ENCODE data around the gene PYGM.

Gene PYGM

GRCh38 chr11:64753019-64753379, 6.8 kb downstream of the PYGM start:
- TF ChIP-seq, protein P1, sequence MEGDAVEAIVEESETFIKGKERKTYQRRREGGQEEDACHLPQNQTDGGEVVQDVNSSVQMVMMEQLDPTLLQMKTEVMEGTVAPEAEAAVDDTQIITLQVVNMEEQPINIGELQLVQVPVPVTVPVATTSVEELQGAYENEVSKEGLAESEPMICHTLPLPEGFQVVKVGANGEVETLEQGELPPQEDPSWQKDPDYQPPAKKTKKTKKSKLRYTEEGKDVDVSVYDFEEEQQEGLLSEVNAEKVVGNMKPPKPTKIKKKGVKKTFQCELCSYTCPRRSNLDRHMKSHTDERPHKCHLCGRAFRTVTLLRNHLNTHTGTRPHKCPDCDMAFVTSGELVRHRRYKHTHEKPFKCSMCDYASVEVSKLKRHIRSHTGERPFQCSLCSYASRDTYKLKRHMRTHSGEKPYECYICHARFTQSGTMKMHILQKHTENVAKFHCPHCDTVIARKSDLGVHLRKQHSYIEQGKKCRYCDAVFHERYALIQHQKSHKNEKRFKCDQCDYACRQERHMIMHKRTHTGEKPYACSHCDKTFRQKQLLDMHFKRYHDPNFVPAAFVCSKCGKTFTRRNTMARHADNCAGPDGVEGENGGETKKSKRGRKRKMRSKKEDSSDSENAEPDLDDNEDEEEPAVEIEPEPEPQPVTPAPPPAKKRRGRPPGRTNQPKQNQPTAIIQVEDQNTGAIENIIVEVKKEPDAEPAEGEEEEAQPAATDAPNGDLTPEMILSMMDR (IDR thresholded peaks at IDR 0.05): no peak

GRCh38 chr11:64752175-64752970, 7.4 kb downstream of the PYGM start:
- TF ChIP-seq, protein P1 (IDR thresholded peaks at IDR 0.05): no peak

- TF ChIP-seq, protein P1 (IDR thresholded peaks at IDR 0.05): no peak
These were observed 8.2 kb downstream of the PYGM start for GRCh38 chr11:64751580-64751979.

GRCh38 chr11:64751136-64751535, 8.6 kb downstream of the PYGM start:
- TF ChIP-seq, protein P1 (IDR thresholded peaks at IDR 0.05): no peak

- TF ChIP-seq, protein P1 (IDR thresholded peaks at IDR 0.05): no peak
These were observed 9.3 kb downstream of the PYGM start for GRCh38 chr11:64750361-64751054.

DNA sequence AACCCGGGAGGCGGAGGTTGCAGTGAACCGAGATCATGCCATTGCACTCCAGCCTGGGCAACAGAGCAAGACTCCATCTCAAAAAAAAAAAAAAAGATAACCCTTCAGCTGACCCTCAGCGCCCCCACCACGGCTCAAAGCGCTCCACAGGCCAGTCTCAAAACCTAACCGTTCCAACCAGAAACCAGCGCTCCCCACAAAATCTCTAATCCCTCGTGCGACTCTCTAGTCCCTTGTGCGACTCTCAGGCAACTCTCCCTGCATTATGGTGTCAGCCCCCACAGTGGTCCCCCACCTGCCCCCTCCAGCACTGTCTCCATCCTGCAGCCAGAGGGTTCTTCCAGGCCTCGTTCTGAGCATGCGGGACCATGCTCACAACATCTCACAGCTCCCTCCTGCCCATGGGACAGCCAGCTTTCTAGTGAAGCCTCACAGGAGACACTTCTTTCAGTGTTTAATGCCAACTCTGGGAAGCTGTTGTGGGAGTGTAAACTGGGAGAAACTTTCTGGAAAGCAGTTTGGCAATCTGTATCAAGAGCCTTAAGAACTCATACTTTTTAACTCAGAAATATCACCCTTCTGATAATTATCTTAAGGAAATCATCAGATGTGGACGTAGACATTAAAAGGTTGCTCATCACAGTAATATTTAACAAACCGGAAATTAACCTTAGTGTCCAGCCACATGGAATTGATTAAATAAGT, 11.7 kb downstream of the PYGM start:
- TF ChIP-seq, protein P1 (IDR thresholded peaks at IDR 0.05): no peak

- TF ChIP-seq, protein P1 (IDR thresholded peaks at IDR 0.05): no peak
These were observed 13.3 kb downstream of the PYGM start for GRCh38 chr11:64746486-64746885.

Measured in LNCAP (cell line).